GM12873 (cell line): ENCODE results near the gene MIF.

Experiments used
- TF ChIP-seq, protein P1 (sequence below): IDR thresholded peaks from 2 replicates; pipeline ENCODE4 v1.5.1; 2012; ENCODE audit warnings: low read depth, mild to moderate bottlenecking, moderate library complexity, low read length, control low read depth; ENCODE audit not compliant: insufficient read depth; ENCODE audit errors: missing control alignments

The MIF gene

DNA sequence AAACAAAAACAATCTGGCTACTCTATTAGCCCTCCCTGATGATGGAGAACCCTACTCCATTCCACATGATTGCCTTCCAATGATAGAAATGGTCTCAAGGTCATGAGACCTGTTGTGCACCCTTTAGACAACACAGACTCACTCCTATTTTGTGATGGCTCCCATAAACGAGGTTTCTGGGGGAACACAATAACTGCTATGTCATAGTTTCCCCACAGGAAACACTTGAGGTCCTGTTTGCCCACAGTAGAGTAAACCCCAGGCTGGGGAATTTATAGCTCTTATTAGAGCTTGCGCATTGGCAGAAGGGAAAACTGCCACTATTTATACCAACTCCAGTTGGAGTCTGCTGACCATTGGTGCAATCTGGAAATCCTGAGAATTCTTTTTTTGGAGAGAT lies 28.7 kb downstream of the MIF start:
- TF ChIP-seq, protein P1, sequence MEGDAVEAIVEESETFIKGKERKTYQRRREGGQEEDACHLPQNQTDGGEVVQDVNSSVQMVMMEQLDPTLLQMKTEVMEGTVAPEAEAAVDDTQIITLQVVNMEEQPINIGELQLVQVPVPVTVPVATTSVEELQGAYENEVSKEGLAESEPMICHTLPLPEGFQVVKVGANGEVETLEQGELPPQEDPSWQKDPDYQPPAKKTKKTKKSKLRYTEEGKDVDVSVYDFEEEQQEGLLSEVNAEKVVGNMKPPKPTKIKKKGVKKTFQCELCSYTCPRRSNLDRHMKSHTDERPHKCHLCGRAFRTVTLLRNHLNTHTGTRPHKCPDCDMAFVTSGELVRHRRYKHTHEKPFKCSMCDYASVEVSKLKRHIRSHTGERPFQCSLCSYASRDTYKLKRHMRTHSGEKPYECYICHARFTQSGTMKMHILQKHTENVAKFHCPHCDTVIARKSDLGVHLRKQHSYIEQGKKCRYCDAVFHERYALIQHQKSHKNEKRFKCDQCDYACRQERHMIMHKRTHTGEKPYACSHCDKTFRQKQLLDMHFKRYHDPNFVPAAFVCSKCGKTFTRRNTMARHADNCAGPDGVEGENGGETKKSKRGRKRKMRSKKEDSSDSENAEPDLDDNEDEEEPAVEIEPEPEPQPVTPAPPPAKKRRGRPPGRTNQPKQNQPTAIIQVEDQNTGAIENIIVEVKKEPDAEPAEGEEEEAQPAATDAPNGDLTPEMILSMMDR = no peak

DNA sequence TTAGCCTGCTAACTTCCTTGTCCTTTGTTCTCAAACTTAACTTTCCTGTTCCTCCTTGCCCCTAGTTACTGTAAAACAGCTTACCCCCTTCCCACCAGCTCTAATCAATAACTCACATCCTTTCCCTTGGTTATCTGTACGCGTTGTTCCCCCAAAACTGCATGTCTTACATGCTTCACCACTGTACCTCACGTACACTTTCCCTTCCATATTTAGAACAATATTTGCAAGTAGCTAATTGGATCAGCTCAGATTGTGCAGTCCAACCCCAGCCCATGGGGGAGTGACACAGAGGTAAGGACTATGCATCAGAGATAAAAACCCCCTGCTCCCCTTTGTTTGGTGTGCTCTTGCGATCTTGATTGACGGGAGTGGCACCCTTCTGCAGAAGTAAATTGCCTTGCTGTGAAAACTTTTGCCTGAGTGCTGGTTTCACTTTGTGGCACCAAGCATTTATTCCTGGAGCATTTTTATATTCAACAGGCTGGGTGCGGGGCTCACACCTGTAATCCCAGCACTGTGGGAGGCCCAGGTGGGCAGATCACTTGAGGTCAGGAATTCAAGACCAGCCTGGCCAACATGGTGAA lies 30.9 kb downstream of the MIF start:
- TF ChIP-seq, protein P1 = no peak

DNA sequence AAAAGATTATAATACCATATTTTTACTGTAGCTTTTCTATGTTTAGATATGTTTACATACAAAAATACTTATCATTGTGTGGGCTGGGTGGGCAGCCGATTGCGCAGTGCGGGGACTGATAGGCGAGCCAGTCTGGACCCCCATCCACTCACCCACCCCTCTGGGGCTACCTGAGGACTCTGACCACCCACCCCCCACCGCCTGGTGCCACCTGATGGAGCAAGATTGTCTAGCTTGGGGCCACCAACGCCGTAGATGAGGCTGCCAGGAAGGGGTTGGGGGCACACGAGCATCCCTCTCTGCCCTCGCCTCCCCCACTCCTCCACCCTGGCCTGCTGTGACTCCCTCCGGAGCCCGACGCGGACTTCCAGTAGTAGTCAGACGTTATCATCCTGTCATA lies 32.4 kb downstream of the MIF start:
- TF ChIP-seq, protein P1 = no peak

DNA sequence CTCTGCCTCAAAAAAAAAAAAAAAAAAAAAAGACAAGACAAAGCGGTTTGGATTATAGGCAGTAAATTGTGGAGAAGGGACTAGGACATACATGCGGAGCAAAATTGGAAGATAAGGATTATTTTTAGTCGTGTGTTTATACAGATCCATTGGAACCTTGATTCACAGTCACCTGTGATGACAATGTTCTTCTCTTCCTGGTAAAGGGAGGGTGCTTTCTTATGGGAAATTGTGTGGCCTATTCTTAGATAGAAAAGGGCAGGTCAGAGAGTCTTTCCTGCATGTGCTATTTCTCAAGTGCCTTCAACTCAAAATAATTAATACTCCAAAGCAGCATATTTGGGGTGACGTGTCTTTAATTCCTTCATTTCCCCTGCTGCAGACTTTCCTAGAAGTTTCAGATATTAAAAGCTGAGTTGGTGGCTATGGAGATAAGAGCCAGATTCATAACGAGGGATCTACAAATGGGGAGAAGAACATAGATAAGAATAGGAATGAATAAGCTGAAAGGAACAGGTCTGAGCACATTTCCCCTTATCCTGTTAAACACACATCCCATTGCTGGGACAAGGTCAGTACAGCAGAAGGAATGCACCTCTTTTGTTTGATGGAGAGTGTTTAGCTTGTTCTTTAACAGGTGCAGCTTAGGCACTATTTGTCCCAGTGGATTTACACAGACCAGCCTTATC lies 44.3 kb downstream of the MIF start:
- TF ChIP-seq, protein P1 = no peak

DNA sequence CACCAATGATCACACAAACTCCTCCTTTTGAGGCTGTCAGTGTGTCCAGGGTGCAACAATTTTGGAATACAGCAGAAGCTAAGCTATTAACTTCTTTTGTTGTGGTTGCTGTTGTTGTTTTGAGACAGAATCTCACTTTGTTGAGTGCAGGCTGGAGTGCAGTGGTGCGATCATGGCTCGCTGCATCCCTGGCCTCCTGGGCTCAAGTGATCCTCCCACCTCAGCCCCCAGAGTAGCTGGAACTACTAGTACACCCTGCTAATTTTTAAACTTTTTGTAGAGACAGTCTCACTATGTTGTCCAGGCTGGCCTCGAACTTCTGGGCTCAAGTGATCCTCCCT lies 44.8 kb downstream of the MIF start:
- TF ChIP-seq, protein P1 = no peak
